ENCODE data around the gene C20orf96.
A peak's percentile ranks its signal among the peaks of the same experiment; 100 is the strongest.

C20orf96 gene

GRCh38 chr20:312067-312466 lies 21.5 kb upstream of the C20orf96 start:
- DNase-seq: no peak

GRCh38 chr20:311609-312008 lies 21.1 kb upstream of the C20orf96 start:
- DNase-seq: no peak

- DNase-seq: no peak
Observed at GRCh38 chr20:310645-311044, 20.1 kb upstream of the C20orf96 start.

GRCh38 chr20:309841-310644 lies 19.5 kb upstream of the C20orf96 start:
- DNase-seq: peak; percentile 95

GRCh38 chr20:309306-309840 lies 18.8 kb upstream of the C20orf96 start:
- no peak for DNase-seq

GRCh38 chr20:308427-309038 lies 18.0 kb upstream of the C20orf96 start:
- no peak for DNase-seq

- DNase-seq: no peak
Observed at GRCh38 chr20:305745-306144, 15.2 kb upstream of the C20orf96 start.

GRCh38 chr20:301886-302848 lies 11.6 kb upstream of the C20orf96 start:
- DNase-seq: no peak

GRCh38 chr20:300345-300990 lies 9.9 kb upstream of the C20orf96 start:
- no peak for DNase-seq

GRCh38 chr20:298776-299391 lies 8.3 kb upstream of the C20orf96 start:
- no peak for DNase-seq

- no peak for DNase-seq
Observed at GRCh38 chr20:297925-298775, 7.6 kb upstream of the C20orf96 start.

- peak; percentile 28 for DNase-seq
Observed at GRCh38 chr20:297098-297924, 6.8 kb upstream of the C20orf96 start, which contains the start of gene ZCCHC3. Gene ZCCHC3 (plus strand): TSS chr20:297570. CDS start chr20:297587, 17 bp downstream.

GRCh38 chr20:295804-296203 lies 5.3 kb upstream of the C20orf96 start:
- no peak for DNase-seq

- no peak for DNase-seq
Observed at GRCh38 chr20:294602-295001, 4.1 kb upstream of the C20orf96 start.

GRCh38 chr20:289693-290083 lies 862 bp downstream of the C20orf96 start:
- DNase-seq: no peak

- DNase-seq: no peak
Observed at GRCh38 chr20:288956-289692, 1.4 kb downstream of the C20orf96 start.

- no peak for DNase-seq
Observed at GRCh38 chr20:286508-286907, 4.0 kb downstream of the C20orf96 start.

GRCh38 chr20:284172-284571 lies 6.4 kb downstream of the C20orf96 start:
- DNase-seq: no peak

All from NCI-H1436 treated with DMSO at 0.1 percent for 48 hours (cell line).